Measurements from ENCODE around the gene COL4A3. TPM values are rescaled to one million over a fixed set of nuclear protein-coding genes. Genes with fewer than 3 reads are reported as not detected.

COL4A3 gene
- total and polyA plus RNA-seq, 8 donors, result under 0.01 to 2.9 (median 0.90) TPM

- WGBS, 5 donors, result 46 to 65% (median 48%) methylated on average over 2 of the region's 2 CpGs
- Histone ChIP-seq H3K27me3 (no peaks in the 10 kb centered on the region), H3K9me3 (no peaks in the 10 kb centered on the region), H3K27ac (no peak overlapping the region), H3K36me3 (no peaks in the 10 kb centered on the region), H3K4me3 (no peak overlapping the region), H3K4me1 (no peaks in the 10 kb centered on the region)
- TF ChIP-seq EP300 (IDR thresholded peaks at IDR 0.05) (no peak), POLR2AphosphoS5 (IDR thresholded peaks at IDR 0.05) (no peak)
- intact Hi-C loops (cut with DNase I; ENCODE audit: low total_unique reads), result no loop called here
- no peak for DNase-seq
Measured at GRCh38 chr2:227312579-227312978, 148.2 kb downstream of the COL4A3 start.

DNA sequence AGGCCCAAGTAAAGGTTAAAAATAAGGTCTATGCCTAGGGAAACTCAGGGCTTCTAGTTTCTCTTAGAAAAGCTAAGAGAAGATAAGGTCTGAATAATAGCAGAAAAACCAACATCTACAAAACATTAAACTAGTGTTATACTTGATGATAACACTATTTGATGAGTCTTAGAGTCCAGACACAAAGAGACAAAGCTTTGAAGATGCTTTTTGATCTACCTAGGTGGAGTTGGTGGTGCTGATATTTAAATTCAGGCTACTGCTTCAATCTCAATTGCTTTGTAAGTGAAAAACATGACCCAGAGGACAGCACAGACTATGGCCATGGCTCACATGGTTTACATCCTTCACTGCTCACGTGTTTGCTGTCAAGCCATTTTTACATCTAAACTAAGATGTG is 148.9 kb downstream of the COL4A3 start:
- no peak for TF ChIP-seq EP300 (IDR thresholded peaks at IDR 0.05)
- no peak for TF ChIP-seq POLR2AphosphoS5 (IDR thresholded peaks at IDR 0.05)
- no peak for TF ChIP-seq CTCF (IDR thresholded peaks at IDR 0.05)
- TF ChIP-seq POLR2A (IDR thresholded peaks at IDR 0.05), result no peak
- no peak for DNase-seq
- H3K36me3 ChIP-seq, result no peaks in the 10 kb centered on the region
- H3K27me3 ChIP-seq, result no peaks in the 10 kb centered on the region
- H3K9me3 ChIP-seq, result no peaks in the 10 kb centered on the region
- H3K4me1 ChIP-seq, result no peaks in the 10 kb centered on the region
- H3K4me3 ChIP-seq, result no peak overlapping the region
- 86 to 92% (median 89%) methylated on average over 1 of the region's 1 CpG for WGBS, 5 donors
- H3K27ac ChIP-seq, result no peak overlapping the region
- intact Hi-C loops (cut with DNase I; ENCODE audit: low total_unique reads), result no loop called here

DNA sequence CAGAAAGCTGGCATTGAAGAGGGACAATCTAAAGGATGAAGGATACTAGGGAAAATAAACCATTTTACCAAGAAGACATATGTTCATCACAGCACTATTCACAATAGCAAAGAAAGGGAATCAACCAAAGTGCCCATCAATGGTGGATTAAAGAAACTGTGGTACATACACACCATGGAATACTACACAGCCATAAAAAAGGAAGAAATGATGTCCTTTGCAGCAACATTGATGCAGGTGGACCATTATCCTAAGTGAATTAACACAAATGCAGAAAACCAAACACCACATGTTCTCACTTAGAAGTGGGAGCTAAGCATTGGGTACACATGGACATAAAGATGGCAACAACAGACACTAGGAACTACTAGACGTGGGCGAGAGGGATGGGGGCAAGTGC is 153.4 kb downstream of the COL4A3 start:
- no peak overlapping the region for H3K4me3 ChIP-seq
- H3K4me1 ChIP-seq, result no peaks in the 10 kb centered on the region
- H3K9me3 ChIP-seq, result no peaks in the 10 kb centered on the region
- no peaks in the 10 kb centered on the region for H3K36me3 ChIP-seq
- WGBS, 5 donors, result 92 to 98% (median 96%) methylated on average over 2 of the region's 2 CpGs
- no peaks in the 10 kb centered on the region for H3K27me3 ChIP-seq
- intact Hi-C loops (cut with DNase I; ENCODE audit: low total_unique reads), result no loop called here
- no peak for TF ChIP-seq EP300 (IDR thresholded peaks at IDR 0.05)
- TF ChIP-seq CTCF (IDR thresholded peaks at IDR 0.05), result no peak
- DNase-seq, result no peak
- no peak overlapping the region for H3K27ac ChIP-seq

- 90 to 95% (median 92%) methylated on average over 27 to 33 of the region's 33 CpGs for WGBS, 5 donors
- no peak for TF ChIP-seq EP300 (IDR thresholded peaks at IDR 0.05)
- no peak for TF ChIP-seq CTCF (IDR thresholded peaks at IDR 0.05)
- no peak for TF ChIP-seq POLR2AphosphoS5 (IDR thresholded peaks at IDR 0.05)
- no peak for TF ChIP-seq POLR2A (IDR thresholded peaks at IDR 0.05)
- Histone ChIP-seq H3K36me3 (no peaks in the 10 kb centered on the region), H3K9me3 (no peaks in the 10 kb centered on the region), H3K27me3 (no peaks in the 10 kb centered on the region), H3K4me3 (no peak overlapping the region), H3K27ac (no peak overlapping the region), H3K4me1 (peaks cover 0 to 7% (median 5%) of the 10 kb centered on the region in 4 donors)
- no peak for DNase-seq
- intact Hi-C loops (cut with DNase I; ENCODE audit: low total_unique reads), result no loop called here
Measured at GRCh38 chr2:227320305-227321094, 156.1 kb downstream of the COL4A3 start.

GRCh38 chr2:227322530-227323205 is 158.2 kb downstream of the COL4A3 start:
- Histone ChIP-seq H3K9me3 (no peaks in the 10 kb centered on the region), H3K27ac (no peak overlapping the region), H3K4me1 (peaks cover 5 to 27% (median 17%) of the 10 kb centered on the region in 4 donors), H3K4me3 (no peak overlapping the region), H3K27me3 (no peaks in the 10 kb centered on the region), H3K36me3 (no peaks in the 10 kb centered on the region)
- no peak for DNase-seq
- no peak for TF ChIP-seq CTCF (IDR thresholded peaks at IDR 0.05)
- no peak for TF ChIP-seq EP300 (IDR thresholded peaks at IDR 0.05)
- TF ChIP-seq POLR2AphosphoS5 (IDR thresholded peaks at IDR 0.05), result no peak
- TF ChIP-seq POLR2A (IDR thresholded peaks at IDR 0.05), result no peak
- intact Hi-C loops (cut with DNase I; ENCODE audit: low total_unique reads), result no loop called here
- WGBS, 5 donors, result 71 to 85% (median 80%) methylated on average over 5 of the region's 5 CpGs

Measured in stomach (tissue), 9 donors.